Ascending aorta (tissue), 2 donors: ENCODE measurements around the gene MYO1D. TPM values are rescaled to one million over a fixed set of nuclear protein-coding genes. Genes with fewer than 3 reads are reported as not detected.

ENCODE experiments used
- DNase-seq, 2 donors: peaks; one replicate each; pipeline ENCODE4 v3.0.0-alpha.2; 2019; ENCODE audit warnings: low spot score in 2 of 2
- H3K27ac ChIP-seq, 2 donors: fragments of 200-600 bp; sonication (generic); one replicate each; pipeline ENCODE4 v1.5.1; 2016 to 2017; ENCODE audit warnings: mild to moderate bottlenecking in 1 of 2
- H3K27me3 ChIP-seq: fragments of 200-600 bp; sonication (generic); one replicate; pipeline ENCODE4 v1.5.1; 2017
- H3K36me3 ChIP-seq, 2 donors: fragments of 200-600 bp; sonication (generic); one replicate each; pipeline ENCODE4 v1.5.1; 2016
- H3K4me1 ChIP-seq, 2 donors: fragments of 200-600 bp; sonication (generic); one replicate each; pipeline ENCODE4 v1.5.1; 2016 to 2017; ENCODE audit warnings: mild to moderate bottlenecking in 1 of 2
- H3K4me3 ChIP-seq, 2 donors: fragments of 200-600 bp; sonication (generic); one replicate each; pipeline ENCODE4 v1.5.1; 2016 to 2017; ENCODE audit warnings: mild to moderate bottlenecking in 1 of 2
- H3K9me3 ChIP-seq, 2 donors: fragments of 200-600 bp; sonication (generic); one replicate each; pipeline ENCODE4 v1.5.1; 2016
- CTCF ChIP-seq, 3 experiments: fragments of 200-600 bp in 2 of 3; fragments of 450-650 bp in 1 of 3; sonication (generic) in 2 of 3; IDR thresholded peaks; one replicate each; pipeline ENCODE4 v1.5.1; 2016 to 2019; ENCODE audit warnings: antibody characterized with exemption in 3 of 3, mild to moderate bottlenecking in 1 of 3, moderate library complexity in 1 of 3
- intact Hi-C: fragments of 100-400 bp; cut with DNase I; formaldehyde crosslinking; loops from one replicate; pipeline ENCODE4 v1.15.1; 2023
- total RNA-seq: library from RNA; depleted of rRNA; stranded (reverse); fragments of >200 nt; gene quantifications from one replicate; pipeline ENCODE4 v1.1.0, GENCODE V29; 2016

The MYO1D gene
- total RNA-seq, 1 donor from 2014 or later: 105 TPM

GRCh38 chr17:32699247-32699646, 177.7 kb downstream of the MYO1D start:
- Histone ChIP-seq H3K4me3 (no peak overlapping the region), H3K9me3 (no peaks in the 10 kb centered on the region), H3K27ac (no peak overlapping the region), H3K36me3 (peaks cover 0 to 5% of the 10 kb centered on the region in 2 donors), H3K27me3 (no peaks in the 10 kb centered on the region), H3K4me1 (no peaks in the 10 kb centered on the region)
- no peak for TF ChIP-seq CTCF (IDR thresholded peaks at IDR 0.05)
- DNase-seq: no peak
- intact Hi-C loops: no loop called here

- H3K4me3 ChIP-seq: no peak overlapping the region
- H3K36me3 ChIP-seq: peaks cover 0 to 5% of the 10 kb centered on the region in 2 donors
- no peak overlapping the region for H3K27ac ChIP-seq
- H3K4me1 ChIP-seq: no peaks in the 10 kb centered on the region
- H3K9me3 ChIP-seq: no peaks in the 10 kb centered on the region
- no peaks in the 10 kb centered on the region for H3K27me3 ChIP-seq
- intact Hi-C loops: no loop called here
- TF ChIP-seq CTCF (IDR thresholded peaks at IDR 0.05): no peak
- DNase-seq: no peak
These were observed 178.9 kb downstream of the MYO1D start for GRCh38 chr17:32697728-32698625.

GRCh38 chr17:32696426-32696825, 180.5 kb downstream of the MYO1D start:
- Histone ChIP-seq H3K27me3 (no peaks in the 10 kb centered on the region), H3K36me3 (peaks cover 0 to 5% of the 10 kb centered on the region in 2 donors), H3K4me1 (no peaks in the 10 kb centered on the region), H3K4me3 (no peak overlapping the region), H3K9me3 (no peaks in the 10 kb centered on the region), H3K27ac (no peak overlapping the region)
- intact Hi-C loops: no loop called here
- no peak for TF ChIP-seq CTCF (IDR thresholded peaks at IDR 0.05)
- no peak for DNase-seq

DNA sequence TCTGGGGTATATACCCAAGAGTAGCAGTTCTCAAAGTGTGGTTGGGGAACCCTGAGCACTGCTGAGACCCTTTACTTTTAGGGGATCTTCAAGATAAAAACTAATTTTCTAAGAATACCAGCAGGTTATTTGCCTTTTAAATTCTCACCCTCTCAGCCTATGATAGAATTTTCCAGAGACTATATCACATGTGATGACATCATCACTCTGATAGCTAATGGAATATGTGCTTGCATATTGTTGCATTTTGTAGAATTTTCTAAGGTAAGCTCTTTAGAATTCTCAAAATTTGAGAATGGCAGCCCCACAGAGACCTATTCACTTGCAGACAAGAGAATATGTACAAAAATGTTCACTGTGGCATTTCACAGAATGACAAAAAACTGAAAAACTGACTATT, 181.1 kb downstream of the MYO1D start:
- H3K27me3 ChIP-seq: no peaks in the 10 kb centered on the region
- no peak for TF ChIP-seq CTCF (IDR thresholded peaks at IDR 0.05)
- DNase-seq: no peak
- no peak overlapping the region for H3K4me3 ChIP-seq
- H3K9me3 ChIP-seq: no peaks in the 10 kb centered on the region
- intact Hi-C loops: no loop called here
- H3K27ac ChIP-seq: no peak overlapping the region
- H3K36me3 ChIP-seq: peaks cover 0 to 5% of the 10 kb centered on the region in 2 donors
- H3K4me1 ChIP-seq: no peaks in the 10 kb centered on the region

GRCh38 chr17:32693194-32693897, 183.6 kb downstream of the MYO1D start:
- H3K4me1 ChIP-seq: no peaks in the 10 kb centered on the region
- H3K36me3 ChIP-seq: peaks cover 0 to 7% of the 10 kb centered on the region in 2 donors
- no peak overlapping the region for H3K27ac ChIP-seq
- no peak for TF ChIP-seq CTCF (IDR thresholded peaks at IDR 0.05)
- H3K27me3 ChIP-seq: no peaks in the 10 kb centered on the region
- intact Hi-C loops: no loop called here
- DNase-seq: no peak
- H3K4me3 ChIP-seq: no peak overlapping the region
- no peaks in the 10 kb centered on the region for H3K9me3 ChIP-seq
